NCI-H128 (cell line): ENCODE measurements around the gene TBC1D2.
"Not testable (repeated sequence)": the region's sequence is repeated elsewhere in the genome, so short reads cannot be mapped to it uniquely, and the experiment has no call there.

Source experiments
- DNase-seq: peaks from one replicate; lab custom pipeline; 2025; ENCODE audit not compliant: unreplicated experiment; lab: John Stamatoyannopoulos, UW

TBC1D2 gene, protein sequence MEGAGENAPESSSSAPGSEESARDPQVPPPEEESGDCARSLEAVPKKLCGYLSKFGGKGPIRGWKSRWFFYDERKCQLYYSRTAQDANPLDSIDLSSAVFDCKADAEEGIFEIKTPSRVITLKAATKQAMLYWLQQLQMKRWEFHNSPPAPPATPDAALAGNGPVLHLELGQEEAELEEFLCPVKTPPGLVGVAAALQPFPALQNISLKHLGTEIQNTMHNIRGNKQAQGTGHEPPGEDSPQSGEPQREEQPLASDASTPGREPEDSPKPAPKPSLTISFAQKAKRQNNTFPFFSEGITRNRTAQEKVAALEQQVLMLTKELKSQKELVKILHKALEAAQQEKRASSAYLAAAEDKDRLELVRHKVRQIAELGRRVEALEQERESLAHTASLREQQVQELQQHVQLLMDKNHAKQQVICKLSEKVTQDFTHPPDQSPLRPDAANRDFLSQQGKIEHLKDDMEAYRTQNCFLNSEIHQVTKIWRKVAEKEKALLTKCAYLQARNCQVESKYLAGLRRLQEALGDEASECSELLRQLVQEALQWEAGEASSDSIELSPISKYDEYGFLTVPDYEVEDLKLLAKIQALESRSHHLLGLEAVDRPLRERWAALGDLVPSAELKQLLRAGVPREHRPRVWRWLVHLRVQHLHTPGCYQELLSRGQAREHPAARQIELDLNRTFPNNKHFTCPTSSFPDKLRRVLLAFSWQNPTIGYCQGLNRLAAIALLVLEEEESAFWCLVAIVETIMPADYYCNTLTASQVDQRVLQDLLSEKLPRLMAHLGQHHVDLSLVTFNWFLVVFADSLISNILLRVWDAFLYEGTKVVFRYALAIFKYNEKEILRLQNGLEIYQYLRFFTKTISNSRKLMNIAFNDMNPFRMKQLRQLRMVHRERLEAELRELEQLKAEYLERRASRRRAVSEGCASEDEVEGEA

DNA sequence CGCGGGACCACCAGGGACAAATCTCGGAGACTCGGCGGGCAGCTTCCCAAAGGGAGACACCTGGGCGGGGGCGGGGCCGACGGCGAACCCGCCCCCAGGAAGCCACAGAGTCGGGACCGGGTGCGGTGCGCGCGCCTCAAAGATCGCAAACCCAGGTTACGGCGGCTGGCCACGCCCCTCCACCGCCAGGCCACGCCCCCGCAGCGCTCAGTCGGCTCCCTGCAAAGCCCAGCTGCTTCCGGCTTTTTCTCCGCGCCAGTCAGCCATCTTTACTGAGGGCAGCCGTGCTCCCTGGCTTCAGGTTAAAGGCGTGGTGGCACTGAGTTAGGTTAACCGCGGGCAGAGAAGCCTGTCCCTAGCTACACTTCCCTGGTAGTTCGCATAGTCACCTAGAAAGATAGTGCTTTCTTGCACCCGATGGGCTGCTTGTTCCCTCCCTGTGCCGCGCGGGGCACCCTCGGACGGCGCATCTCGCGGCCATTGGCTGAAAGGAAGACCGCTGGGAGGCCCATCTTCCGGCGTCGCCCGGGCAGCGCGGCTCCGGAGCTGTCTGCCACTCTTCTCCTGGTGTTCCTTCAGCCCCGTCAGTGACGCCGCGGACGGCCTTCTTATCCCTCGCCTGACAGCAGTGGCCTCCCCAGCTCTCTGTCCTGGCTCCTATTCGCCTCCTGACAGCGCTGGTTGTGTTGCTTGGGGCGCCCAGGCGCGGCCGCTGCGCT lies at the start of gene TBC1D2:
TBC1D2 (minus strand) TSS at position 72 of the 719 bp plus-strand sequence. CDS start 108 bp downstream, outside the sequence.
- DNase-seq: peak; percentile 92

- DNase-seq: no peak
Observed at GRCh38 chr9:98304381-98304780, 48.9 kb upstream of the TBC1D2 start.

DNA sequence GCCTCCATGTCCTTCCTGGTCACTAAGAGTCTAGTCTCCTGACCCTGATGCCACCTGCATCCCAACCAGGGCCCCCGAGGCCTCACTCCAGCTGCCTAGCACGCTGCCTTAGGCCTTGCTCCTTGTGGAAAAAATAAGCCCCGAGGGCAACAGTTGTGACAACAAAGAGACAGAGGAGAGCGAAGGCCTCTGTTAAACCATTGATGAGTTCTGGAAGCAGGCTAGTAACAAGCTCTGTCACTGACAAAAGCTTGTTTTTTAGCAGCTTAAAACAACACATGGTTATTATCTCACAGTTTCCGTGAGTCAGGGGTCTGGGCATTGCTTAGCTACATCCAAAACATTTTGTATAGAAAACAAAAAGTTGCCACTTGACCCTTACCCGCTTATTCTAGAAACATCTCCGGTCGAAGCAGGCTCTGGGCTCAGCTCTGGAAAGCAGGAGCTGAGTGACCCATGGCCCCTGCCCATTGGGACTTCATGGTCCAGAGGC lies 48.2 kb upstream of the TBC1D2 start:
- no peak for DNase-seq

- no peak for DNase-seq
Observed at GRCh38 chr9:98302938-98303632, 47.6 kb upstream of the TBC1D2 start.

- DNase-seq: no peak
Observed at GRCh38 chr9:98302150-98302549, 46.7 kb upstream of the TBC1D2 start.

DNA sequence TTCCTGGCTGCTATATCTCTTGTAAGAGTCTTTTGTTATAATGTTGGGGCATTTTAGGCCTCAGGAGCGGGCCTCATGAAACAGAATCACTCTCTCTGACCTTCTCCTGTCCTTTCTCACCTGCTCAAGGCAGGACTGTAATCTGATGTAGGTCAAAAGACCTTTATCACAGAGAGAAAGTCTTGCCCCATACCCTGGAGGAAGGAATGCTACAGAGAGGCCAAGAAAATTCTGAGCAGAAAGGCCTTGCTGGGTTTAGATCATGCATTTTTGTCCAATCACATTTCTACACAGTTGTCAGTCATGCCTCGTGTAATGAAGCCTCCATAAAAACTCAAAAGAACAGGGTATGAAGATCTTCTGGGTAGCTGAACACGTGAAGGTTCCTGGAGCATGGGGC lies 45.2 kb upstream of the TBC1D2 start:
- DNase-seq: no peak

DNA sequence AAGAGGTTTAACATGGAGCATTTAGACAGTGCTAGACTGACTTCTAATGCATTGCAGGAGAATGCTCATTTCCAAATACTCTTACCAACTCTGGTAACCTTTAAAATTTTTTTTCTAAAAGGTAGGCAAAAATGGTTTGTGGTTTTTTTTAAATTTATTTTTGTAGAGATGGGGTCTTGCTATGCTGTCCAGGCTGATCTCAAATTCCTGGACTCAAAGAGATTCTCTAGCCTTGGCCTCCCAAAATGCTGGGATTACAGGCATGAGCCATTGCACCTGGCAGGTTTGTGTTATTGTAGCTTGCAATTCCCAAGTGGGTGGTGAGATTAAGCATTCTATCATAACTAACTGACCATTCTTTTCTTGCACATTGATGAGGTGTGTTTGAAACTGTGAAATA lies 43.0 kb upstream of the TBC1D2 start:
- DNase-seq: no peak

- no peak for DNase-seq
Observed at GRCh38 chr9:98295824-98296223, 40.4 kb upstream of the TBC1D2 start.

DNA sequence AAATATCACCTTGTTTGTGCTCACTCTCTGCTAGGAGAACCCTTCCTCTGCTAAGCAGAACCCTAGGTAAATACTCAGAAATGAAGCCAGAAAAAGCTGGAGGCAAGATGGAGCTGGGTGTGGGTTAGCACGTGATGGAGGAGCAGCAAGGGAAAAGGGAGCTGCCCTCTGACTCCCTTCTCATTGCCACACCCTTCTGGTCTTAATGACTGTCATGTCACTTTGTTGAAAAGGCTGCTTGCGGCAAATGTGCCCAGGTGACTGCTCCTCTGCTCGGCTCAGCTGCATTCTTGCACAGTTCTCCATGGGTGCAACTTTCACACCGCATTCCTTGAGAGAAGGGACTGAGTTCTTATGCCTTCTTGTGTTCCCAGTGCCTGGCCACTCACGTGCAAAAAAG lies 36.4 kb upstream of the TBC1D2 start:
- DNase-seq: no peak

DNA sequence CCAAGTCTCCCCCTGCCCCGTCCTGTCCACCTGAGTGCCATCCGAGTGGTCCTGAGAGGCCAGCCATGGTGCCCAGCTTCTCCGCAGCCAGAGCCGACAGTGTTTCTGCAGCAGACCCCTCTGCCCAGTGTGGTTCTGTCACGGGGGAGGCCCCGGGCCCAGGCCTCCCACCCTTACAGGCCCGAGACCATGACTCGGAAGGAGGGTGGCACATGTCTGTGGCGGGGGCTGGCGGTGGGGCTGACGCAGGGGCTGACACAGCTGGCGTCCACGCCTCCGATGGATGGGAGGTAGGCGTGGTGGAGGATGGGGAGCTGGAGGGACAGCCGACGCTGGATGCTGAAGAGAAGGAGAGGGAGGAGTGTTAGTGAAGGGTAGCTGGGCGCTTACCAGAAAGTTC lies 35.0 kb upstream of the TBC1D2 start:
- no peak for DNase-seq

GRCh38 chr9:98289614-98290201 lies 34.3 kb upstream of the TBC1D2 start:
- no peak for DNase-seq

GRCh38 chr9:98288881-98289280 lies 33.4 kb upstream of the TBC1D2 start:
- no peak for DNase-seq

DNA sequence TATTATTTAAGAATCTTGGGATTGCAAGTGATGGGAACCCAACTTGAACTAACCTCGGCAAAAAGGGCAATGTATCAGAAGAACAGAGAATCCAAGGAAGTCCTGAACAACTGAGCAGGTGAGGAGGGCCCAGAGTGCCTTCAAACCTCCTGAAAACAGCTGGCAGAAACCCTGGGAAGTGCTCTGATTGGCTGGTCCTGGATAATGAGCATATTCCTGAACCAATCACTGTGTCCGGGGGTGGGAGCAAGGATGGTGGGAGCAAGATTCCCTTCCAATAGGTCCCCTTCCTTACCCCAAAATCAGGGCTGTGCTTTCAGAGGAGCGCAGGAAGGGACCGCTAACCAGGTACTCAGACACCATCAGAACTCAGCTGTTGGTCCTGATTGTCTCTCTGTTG lies 31.9 kb upstream of the TBC1D2 start:
- no peak for DNase-seq

DNA sequence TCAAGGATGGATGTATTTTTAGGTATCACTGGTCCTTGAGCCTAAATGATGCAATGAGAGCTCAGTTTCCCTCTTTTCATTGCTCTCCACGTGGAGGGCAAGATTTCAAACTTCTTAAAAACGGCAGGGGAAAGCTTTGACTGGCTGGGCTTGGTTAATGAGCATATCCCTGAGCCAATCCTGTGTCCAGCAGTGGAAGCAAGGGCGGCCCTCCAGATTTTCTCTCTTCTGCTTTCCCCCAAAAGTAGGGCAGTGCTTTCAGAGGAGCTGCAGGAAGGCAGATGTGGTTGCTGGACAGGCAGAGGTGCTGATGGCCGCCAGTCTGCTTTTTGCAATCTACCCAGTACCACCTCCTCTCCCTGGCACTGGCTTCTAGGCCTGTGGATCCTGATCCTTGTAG lies 30.0 kb upstream of the TBC1D2 start:
- DNase-seq: no peak

- DNase-seq: no peak
Observed at GRCh38 chr9:98284754-98285153, 29.3 kb upstream of the TBC1D2 start.

DNA sequence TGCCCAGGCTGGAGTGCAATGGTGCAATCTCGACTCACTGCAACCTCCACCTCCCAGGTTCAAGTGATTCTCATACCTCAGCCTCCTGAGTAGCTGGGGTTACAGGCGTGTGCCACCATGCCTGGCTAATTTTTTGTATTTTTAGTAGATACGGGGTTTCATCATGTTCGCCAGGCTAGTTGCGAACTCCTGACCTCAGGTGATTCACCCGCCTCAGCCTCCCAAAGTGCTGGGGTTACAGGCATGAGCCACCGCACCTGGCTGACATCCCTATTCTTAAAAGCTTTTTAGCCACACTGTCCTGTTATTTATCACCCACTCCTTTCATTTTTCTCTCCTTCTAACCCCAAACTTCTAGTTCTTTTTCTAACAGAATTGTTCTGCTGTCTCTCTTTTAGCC lies 27.7 kb upstream of the TBC1D2 start:
- DNase-seq: not testable (repeated sequence)

- DNase-seq: no peak
Observed at GRCh38 chr9:98281281-98281680, 25.8 kb upstream of the TBC1D2 start.

GRCh38 chr9:98280574-98280973 lies 25.1 kb upstream of the TBC1D2 start:
- DNase-seq: no peak

DNA sequence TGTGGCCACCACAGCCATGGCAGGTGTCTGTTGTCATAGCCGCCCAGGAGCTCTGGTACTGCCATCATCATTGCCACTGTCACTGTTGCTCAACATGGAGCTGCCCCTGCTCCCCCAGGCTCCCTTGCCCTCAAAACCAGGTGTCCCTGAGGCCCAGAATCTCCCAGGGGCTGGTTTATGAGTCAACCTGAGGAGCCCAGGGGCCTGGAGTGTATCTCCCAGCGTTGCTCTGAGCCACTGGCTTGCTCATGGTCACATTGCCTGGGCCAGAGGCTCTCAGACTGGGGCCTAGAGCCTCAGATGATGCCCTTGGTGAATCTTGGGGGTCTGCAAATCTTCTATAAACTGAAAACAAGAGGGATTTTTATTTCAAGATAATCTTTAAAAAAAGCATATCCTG lies 24.7 kb upstream of the TBC1D2 start:
- DNase-seq: no peak

DNA sequence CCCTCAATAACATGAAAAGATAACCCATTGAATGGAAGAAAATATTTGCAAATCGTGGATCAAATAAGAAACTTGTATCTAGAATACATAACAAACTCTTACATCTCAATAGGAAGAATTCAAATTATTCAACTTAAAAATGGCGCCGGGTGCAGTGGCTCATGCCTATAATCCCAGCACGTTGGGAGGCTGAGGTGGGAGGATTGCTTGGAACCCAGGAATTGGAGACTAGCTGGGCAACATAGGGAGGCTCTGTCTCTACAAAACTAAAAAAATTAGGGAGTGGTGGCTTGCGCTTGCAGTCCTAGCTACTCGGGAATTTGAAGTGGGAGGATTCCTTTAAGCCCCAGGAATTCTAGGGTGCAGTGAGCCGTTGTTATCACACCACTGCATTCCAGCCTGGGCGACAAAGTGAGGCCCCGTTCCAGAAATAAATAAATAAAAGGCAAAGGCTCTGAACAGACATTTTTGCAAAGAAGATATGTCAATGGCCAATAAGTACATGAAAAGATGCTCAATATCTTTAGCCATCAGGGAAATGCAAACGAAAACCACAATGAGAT lies 21.5 kb upstream of the TBC1D2 start:
- DNase-seq: no peak
